Activated T-helper 9 cell treated with anti-CD3 and anti-CD28 coated beads, Interleukin-2, amount 50 U/mL, for 16 hours (primary cell): ENCODE measurements around the gene MEGF10.

Experiments
- DNase-seq: peaks from one replicate; pipeline ENCODE4 v3.0.0-alpha.2; 2020; ENCODE audit warnings: low read depth

The MEGF10 gene

DNA sequence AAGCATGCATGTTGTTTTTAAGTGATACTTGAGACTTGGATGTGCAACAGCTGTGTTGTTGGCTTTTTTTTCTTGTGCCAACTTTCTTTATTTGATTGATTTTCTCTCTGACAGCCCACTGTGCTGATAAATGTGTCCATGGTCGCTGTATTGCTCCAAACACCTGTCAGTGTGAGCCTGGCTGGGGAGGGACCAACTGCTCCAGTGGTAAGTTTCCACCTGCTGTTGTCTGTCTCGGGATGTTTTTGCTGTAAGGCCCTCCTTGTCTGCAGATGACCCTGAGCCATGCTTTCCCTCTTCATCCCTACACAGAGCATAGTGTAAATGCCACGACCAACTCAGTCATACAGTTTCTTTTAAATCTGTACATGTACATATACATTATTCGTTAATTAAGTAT, 79.2 kb downstream of the MEGF10 start:
- DNase-seq, result no peak

DNA sequence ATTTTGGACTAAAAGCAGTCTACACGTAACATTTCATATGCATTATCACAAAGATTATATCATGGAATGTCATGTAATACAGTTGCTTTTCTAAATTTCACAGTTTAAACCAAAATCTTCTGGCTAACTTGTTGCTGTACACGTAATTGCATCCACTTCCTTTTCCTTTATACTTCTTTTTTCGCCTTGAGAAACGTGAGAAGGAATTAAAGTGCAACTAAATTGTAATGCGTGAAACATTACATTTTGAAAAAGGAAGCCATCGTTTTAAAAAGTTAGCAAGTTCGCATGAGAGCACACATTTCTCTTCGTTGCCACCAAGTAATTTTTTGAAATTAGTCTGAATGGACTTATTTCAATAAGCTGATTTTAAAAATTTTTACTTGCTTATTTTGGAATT, 80.0 kb downstream of the MEGF10 start:
- DNase-seq, result no peak

DNA sequence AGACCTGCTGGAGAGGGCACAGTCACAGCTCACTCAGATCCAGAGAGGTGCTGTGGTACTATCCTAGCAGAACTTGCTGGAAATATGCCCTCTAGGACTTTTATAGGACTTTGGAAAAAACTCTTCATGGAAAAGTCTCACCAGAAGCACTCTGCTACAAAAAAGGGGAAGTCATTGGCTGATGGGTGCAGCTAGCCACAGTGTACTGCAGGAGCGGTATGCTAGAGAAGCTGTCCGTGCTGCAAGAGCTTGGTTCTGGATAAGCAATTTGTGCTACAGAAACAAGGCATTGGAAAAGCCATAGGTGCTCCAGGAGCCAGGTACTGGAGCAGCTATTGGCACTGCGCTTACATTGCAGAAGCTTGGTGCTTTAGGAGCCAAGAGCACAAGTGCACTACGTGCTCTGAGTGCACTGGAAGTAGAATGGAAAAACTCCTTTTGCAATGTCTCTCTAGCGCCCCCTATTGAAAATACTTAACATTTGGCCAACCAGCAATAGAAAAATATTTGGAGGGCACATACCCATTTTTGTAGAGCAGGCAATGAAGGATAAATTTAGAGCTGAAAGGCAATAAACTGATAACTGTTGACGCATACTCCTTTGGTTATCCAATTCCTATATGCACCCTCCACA, 83.4 kb downstream of the MEGF10 start:
- no peak for DNase-seq

DNA sequence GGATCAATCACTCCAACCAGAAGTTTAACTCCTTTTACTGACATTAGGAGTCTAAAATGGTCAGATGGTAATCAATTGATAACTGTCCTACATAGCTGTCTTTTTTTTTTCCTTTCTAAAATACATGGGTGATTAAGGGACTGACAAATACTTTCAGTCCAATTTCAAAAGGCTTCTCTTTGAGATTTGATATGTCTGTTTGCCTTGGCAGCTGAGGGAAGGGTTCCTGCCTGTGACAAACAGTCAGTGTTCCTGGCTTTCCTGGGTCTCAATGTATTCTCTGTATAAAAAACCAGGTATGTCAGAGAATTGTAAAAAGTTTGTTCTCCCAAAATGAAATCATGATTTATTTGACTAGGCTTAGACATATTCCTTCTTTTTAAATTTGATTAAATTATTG, 84.5 kb downstream of the MEGF10 start:
- no peak for DNase-seq

GRCh38 chr5:127375544-127376091, 85.0 kb downstream of the MEGF10 start:
- DNase-seq, result no peak

DNA sequence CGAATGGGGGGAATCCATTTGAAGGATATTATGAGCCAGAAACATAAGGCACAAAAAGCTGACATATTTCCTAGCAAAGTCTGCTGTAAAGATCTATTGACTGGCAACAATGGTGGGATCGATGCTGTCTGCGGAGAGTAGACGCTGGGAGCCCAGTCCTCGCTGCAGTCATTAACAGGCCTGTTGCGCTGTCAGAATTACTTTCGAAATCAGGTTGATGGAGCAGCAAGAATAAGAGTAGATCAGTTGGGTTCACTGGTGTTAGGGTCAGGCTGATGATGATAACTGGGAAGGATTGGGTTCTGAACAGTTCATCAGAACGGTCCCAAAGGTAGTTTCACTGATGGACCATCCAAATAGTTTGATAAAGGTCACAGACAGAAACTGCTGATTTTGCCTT, 87.1 kb downstream of the MEGF10 start:
- no peak for DNase-seq

DNA sequence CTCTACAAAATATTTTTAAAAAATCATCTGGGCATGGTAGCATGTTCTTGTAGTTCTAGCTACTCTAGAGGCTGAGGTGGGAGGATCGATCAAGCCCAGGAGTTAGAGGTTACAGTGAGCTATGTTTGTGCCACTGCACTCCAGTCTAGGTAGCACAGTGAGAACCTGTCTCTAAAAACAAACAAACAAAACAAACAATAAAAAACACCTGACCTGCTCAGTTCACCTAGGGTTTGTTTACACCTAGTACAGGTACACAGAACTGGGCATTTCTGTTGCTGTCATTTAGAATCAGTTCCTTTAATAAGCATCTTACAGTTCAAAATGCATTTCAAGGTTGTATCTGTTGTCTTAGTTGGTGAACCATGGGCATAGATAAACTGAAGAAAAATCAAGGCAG, 95.3 kb downstream of the MEGF10 start:
- DNase-seq, result no peak

- DNase-seq, result no peak
These were observed 96.0 kb downstream of the MEGF10 start for GRCh38 chr5:127386557-127386956.

DNA sequence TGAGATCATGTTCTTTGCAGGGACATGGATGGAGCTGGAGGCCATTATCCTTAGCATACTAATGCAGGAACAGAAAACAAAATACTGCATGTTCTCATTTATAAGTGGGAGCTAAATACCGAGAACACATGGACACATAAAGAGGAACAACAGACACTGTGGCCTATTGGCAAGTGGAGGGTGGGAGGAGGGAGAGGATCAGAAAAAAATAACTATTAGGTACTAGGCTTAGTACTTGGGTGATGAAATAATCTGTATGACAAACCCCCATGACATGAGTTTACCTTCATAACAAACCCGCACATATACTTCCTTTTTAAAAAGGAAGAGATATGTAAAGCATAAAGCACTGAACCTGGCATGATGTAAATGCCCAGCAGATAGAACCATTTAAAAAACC, 99.0 kb downstream of the MEGF10 start:
- no peak for DNase-seq

DNA sequence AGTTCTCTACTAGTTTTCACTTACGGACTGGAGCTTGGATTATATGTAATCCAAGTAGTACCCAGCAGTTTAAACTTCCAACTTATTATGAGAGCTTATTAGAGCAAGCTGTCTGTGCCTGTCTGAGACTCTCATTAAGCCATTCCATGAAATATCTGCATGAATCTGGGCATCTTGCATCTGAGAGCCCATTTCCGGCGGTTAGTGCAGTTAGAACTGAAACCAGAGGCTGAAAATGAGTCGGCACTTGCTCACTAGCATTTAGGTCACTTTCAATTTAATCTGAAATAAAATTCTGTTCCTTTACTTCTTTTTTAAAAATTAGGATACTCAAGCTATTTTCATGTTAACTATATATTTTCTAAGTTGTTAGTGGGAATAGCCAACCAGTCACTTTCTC, 102.2 kb downstream of the MEGF10 start:
- no peak for DNase-seq

DNA sequence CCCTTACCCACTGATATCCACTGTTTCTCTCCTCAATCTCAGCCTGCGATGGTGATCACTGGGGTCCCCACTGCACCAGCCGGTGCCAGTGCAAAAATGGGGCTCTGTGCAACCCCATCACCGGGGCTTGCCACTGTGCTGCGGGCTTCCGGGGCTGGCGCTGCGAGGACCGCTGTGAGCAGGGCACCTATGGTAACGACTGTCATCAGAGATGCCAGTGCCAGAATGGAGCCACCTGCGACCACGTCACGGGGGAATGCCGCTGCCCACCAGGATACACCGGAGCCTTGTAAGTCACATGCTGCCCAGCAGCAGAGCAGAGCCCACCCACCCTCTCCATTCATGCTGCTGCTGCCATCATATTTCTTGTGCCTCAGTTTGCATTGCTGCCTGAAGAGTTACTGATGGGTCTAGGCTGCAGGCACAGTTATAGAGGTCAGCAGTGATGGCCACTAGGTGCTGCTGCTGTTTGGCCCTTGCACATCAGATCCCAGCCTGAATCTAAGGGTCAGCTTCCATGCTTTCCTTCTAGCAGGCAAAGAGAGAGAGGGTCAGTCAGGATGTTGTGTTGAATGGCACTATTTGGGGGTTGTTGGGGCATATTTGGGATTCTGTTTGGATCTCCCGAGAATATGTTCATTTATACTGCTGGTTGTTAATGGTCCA, 106.0 kb downstream of the MEGF10 start:
- DNase-seq, result no peak

DNA sequence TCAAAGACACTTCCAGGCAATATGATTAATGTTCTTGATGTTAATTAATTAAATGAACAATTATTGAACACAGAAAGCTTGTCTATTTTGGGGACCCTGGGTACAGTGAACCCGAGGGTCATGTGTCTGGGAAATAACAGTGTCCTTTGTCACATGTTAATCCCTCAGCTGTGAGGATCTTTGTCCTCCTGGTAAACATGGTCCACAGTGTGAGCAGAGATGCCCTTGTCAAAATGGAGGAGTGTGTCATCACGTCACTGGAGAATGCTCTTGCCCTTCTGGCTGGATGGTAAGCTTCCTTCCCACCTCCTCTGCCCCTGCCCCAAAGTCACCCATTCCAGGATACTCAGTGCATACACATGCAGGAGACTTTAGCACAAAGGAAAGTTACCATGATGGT, 107.9 kb downstream of the MEGF10 start:
- no peak for DNase-seq

- no peak for DNase-seq
These were observed 108.5 kb downstream of the MEGF10 start for GRCh38 chr5:127399068-127399467.

DNA sequence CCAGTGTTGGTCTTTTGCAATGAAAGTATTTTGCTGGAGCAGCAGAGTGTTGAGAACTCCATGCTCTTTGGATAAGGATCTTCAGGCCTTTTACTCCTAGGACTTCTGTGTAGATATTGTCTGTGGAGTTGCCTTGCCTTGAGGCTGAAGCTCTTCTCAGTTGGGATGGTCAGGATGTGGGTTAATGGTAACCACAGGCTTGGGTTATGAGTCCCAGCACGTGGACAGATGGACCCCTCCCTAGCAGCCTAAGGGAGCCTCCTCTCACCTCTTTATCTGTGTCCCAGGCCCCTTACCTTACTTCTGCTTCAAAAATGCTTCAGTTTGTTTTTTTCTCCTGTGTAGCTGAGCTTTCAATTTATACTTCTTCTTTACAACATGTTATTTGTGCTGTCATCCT, 109.9 kb downstream of the MEGF10 start:
- DNase-seq, result no peak

DNA sequence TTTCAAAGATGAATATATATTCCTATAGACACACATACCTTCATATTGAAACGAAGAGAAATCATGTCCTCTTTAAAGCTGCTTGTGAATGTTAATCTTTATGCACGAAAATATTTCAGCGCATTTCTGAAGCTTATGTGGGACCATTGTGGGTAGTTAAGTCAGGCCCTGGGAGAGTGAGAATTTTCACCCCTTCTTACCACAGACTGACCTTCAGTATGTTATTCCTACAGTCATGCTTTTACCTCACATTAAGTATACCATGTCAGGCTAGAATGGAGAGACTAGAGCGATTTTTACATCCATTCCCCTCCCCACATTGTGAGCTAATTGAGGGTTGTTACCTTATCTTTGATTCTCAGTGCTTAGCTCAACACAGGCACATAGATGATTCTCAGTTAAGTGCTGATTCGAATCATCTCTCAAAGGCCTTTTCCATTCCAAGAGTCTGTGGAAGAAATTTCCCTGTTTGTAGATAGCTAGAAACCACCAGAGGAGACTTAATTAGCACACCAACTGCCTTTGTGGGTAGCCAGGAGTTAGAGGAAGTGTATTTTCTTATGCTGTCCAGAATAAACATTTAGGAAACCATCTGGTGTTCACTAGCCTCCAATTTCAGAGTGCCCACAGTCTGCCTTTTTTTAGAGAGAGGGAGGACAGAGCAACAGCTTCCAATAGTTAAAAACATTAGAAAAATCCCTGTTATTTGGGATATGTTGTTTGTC, 110.5 kb downstream of the MEGF10 start:
- no peak for DNase-seq

DNA sequence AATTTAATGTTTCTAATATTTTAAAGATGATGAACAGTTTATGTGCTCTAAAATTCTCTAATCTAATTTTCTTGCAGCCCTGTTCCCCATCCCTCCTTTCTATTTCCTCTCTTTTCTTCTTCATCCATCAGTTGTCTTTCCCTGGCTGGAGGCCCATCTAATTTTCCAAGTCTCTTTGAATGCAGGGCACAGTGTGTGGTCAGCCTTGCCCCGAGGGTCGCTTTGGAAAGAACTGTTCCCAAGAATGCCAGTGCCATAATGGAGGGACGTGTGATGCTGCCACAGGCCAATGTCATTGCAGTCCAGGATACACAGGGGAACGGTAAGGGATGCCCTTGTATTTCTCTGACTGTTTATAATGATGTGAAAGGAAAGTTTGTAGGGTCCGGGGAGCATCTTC, 111.8 kb downstream of the MEGF10 start:
- DNase-seq, result no peak

- no peak for DNase-seq
These were observed 113.6 kb downstream of the MEGF10 start for GRCh38 chr5:127404190-127404589.

DNA sequence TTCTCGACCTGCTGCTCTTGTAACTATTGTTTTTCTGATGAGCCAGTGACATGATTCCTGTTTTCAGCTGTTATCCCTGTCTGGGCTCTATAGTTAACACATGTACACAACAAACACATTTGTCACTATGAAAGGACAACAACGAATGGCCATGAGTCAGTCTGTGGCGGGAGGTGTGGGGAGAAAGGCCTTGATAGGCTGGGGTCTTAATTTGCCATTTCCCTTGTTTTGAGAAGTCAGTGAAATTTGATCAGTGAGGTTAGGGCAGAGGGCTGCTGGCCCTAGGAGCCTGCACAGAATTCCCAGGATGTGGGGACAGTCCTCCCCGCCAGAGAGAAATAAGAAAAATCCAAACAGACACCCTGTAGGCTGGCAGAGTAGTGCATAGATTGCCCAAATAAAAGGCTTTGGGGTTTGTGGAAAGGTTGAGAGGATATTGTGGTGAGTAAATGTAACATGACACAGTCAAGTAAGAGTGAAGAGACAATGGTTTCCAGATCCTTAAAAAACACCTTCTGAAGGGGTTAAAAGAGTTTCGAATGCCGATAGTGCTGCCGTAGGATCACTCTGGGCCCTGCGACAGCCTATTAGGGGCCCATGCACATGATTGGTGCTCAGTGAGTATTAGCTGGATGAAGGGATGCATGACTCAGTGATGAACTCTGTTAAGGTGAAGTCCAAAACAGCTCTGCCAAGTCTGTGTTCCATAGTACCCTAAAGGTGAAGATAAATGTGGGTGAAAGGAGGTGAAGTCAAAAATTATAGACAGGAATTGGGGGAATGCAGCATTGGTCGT, 115.9 kb downstream of the MEGF10 start:
- no peak for DNase-seq

- DNase-seq, result no peak
These were observed 118.8 kb downstream of the MEGF10 start for GRCh38 chr5:127409246-127409917.

GRCh38 chr5:127409921-127410675, 119.5 kb downstream of the MEGF10 start:
- DNase-seq, result no peak

DNA sequence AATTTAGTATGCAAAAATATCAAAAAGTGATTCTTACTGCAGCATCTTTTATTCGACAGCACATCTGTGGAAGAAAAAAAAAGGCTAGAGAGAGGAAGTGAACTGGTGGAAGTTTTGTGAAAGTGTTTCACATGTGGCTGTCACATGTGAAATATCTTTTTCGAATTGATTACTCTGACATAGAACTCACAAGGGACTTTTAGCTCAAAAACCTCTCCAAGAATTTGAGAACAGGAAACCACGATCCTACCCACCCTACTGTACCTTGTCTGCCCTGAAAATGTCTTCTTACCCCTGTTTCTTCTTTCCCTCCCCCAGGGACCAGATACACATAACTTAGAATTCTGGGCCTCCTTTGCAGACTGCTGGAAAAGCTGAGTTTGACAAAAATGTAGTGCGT, 120.4 kb downstream of the MEGF10 start:
- no peak for DNase-seq
